ENCODE data around the gene ZNF892. TPM values are rescaled to one million over a fixed set of nuclear protein-coding genes. Genes with fewer than 3 reads are reported as not detected.

ZNF892 gene
- total and polyA plus RNA-seq, 2 of the 13 experiments (the other 11 are each of a cell fraction or from before 2014, with no cell fraction given): not detected

DNA sequence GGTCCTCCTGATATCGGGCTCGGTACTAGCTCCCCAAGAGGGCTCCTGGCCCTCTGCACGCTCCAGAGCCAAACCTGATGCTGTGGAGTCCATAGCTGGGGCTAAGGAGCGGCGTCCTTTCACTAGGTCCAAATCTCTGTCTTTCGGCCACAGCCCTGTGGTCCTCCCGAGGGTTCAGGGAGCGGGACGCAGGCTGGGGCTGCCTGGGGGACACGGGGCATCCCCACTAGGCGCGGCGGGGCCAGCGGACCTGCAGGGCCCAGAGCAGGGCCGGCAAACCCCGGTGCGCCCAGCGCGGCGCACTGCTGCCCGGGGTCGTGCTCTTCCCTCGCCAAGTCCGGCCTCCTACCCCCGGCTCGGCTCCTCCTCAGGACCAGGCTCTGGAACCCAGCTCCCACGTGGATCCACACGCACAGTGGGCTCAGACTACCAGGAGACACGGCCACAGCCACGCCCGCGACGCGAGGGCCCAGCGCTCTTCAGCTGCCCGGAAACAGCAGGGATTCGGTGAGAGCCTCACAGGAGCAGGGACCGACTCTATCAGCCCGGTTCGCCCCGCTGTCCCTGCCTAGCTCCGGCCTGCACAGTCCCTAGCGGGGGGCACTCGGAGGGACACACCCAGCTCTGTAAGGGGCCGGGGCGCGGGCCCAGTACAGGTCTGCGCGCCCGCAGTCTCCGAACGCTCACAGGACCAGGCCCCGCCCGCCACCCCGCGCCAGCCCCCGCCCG lies 48.3 kb upstream of the ZNF892 start (continued):
- TF ChIP-seq, protein P1, sequence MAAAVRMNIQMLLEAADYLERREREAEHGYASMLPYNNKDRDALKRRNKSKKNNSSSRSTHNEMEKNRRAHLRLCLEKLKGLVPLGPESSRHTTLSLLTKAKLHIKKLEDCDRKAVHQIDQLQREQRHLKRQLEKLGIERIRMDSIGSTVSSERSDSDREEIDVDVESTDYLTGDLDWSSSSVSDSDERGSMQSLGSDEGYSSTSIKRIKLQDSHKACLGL (CRISPR knock-in tag; IDR thresholded peaks at IDR 0.05): peak; percentile 64
- TF ChIP-seq ZNF737 (CRISPR knock-in tag; IDR thresholded peaks at IDR 0.05; ENCODE audit: borderline replicate concordance): no peak
- no peak for TF ChIP-seq ZNF776 (CRISPR knock-in tag; IDR thresholded peaks at IDR 0.05)
- TF ChIP-seq ZNF460 (CRISPR knock-in tag; IDR thresholded peaks at IDR 0.05; ENCODE audit: borderline replicate concordance): no peak
- TF ChIP-seq, protein P2, sequence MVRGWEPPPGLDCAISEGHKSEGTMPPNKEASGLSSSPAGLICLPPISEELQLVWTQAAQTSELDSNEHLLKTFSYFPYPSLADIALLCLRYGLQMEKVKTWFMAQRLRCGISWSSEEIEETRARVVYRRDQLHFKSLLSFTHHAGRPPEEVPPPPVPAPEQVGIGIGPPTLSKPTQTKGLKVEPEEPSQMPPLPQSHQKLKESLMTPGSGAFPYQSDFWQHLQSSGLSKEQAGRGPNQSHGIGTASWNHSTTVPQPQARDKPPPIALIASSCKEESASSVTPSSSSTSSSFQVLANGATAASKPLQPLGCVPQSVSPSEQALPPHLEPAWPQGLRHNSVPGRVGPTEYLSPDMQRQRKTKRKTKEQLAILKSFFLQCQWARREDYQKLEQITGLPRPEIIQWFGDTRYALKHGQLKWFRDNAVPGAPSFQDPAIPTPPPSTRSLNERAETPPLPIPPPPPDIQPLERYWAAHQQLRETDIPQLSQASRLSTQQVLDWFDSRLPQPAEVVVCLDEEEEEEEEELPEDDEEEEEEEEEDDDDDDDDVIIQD (CRISPR knock-in tag; IDR thresholded peaks at IDR 0.05; ENCODE audit: low read depth): no peak
- TF ChIP-seq RBM39 (IDR thresholded peaks at IDR 0.05; ENCODE audit: low read depth, low read length, poor library complexity, severe bottlenecking): no peak
- TF ChIP-seq, protein P3, sequence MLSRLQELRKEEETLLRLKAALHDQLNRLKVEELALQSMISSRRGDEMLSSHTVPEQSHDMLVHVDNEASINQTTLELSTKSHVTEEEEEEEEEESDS (CRISPR knock-in tag; IDR thresholded peaks at IDR 0.05; ENCODE audit: borderline replicate concordance): no peak

DNA sequence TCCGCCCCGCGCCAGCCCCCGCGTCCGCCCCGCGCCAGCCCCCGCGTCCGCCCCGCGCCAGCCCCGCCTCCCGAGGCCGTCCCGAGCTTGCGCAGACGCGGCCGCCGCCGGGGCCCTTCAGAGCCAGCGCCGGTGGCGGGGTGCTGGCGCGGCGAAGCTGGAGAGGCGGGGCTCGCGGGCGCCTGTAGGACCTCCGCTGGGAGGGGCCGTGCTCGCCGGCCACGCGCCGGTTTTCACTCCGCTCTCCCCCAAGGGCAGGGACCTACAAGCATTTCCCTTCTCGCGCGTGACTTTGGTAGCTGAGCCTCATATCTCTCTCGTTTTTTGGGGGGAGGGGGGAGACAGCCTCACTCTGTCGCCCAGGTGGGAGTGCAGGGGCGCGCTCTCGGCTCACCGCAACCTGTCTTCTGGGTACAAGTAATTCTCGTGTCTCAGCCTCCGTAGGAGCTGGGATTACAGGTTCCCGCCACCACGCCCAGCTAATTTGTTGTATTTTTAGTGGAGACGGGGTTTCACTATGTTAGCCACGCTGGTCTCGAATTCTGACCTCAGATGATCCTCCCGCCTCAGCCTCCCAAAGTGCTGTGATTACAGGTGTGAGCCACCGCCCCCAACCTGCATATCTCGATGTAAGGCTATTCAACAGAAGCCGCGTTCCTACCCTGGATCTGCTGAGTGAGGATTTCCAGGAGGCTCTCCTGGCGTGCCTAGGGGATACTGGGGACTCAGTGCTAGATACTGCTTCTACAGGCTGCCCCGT lies 47.5 kb upstream of the ZNF892 start, which contains the start of gene ZNF514:
Gene ZNF514 (minus strand): TSS at position 159 of the 760 bp plus-strand sequence. CDS start 6,595 bp downstream, outside the sequence.
- Histone ChIP-seq H3K36me3 (replicated peaks in 1 of 2; ENCODE audit: control insufficient read depth in 1 of 2, insufficient read depth in 2 of 2, low read length in 2 of 2) (0 out of 5 replicates have a peak, but pooled peaks cover 0 to 4% of the 10 kb centered on the region in 2 experiments), H3K4me3 (replicated peaks in 1 of 3; ENCODE audit: insufficient read depth in 1 of 3, low read depth in 2 of 3, low read length in 3 of 3) (peak within 1 kb of the TSS; percentile 62 to 89 (median 69)), H3K9me3 (ENCODE audit: low read length) (no peaks in the 10 kb centered on the region), H4K20me1 (ENCODE audit: insufficient read depth, low read length) (no peaks in the 10 kb centered on the region), H3K9ac (ENCODE audit: insufficient read depth, low read depth, low read length) (peak within 1 kb of the TSS; percentile 81), H3K27ac (ENCODE audit: extremely low read length, insufficient read depth, low read length) (peak within 1 kb of the TSS; percentile 43), H3K4me1 (ENCODE audit: insufficient read depth, low read length) (peaks cover 37% of the 10 kb centered on the region), H3K4me2 (ENCODE audit: low read depth, low read length) (peak within 1 kb of the TSS; percentile 94), H2AFZ (ENCODE audit: low read length) (peak within 1 kb of the TSS; percentile 16), H3K27me3 (ENCODE audit: control insufficient read depth in 1 of 2, insufficient read depth in 2 of 2, low read length in 2 of 2) (no peaks in the 10 kb centered on the region; a peak in 1 of 5 replicates), H3K79me2 (ENCODE audit: insufficient read depth, low read length) (peaks cover 7% of the 10 kb centered on the region)
- in situ Hi-C loops (cut with HindIII; ENCODE audit: extremely low pct_ligation_motif_present, low pct_unique_long_range_greater_than_20kb): no loop called here
- no TSS peak for BruUV-seq (replicated peaks)
- ChIA-PET CTCF (ENCODE audit: low intra/inter-chr PET ratio, low total read pairs) (no interaction called here), POLR2A (interaction anchor here (1.0 to 1.6 kb wide), 3 partner anchors 36 to 80 kb away, joined by 3 to 11 read pairs (median 4); partner anchors contain the start of gene MRPS5)
- FAIRE-seq: no peak
- peak; percentile 51 for DNase-seq (ENCODE audit: low spot score)
- 74% methylated on average over 22 of the region's 64 CpGs for WGBS (ENCODE audit: low lambda C conversion rate)
- ATAC-seq: peak; percentile 93
- intact Hi-C loops (cut with micrococcal nuclease; ENCODE audit: unreplicated experiment): no loop called here
- TF ChIP-seq ZNF577 (CRISPR knock-in tag; IDR thresholded peaks at IDR 0.05; ENCODE audit: borderline replicate concordance, low read depth) (no peak), ZNF781 (CRISPR knock-in tag; IDR thresholded peaks at IDR 0.05; ENCODE audit: borderline replicate concordance, not compliant biosample characterization) (no peak), ZSCAN20 (CRISPR knock-in tag; IDR thresholded peaks at IDR 0.05; ENCODE audit: borderline replicate concordance) (no peak), CHD2 (IDR thresholded peaks at IDR 0.05; ENCODE audit: low read depth, low read length) (no peak), ZNF230 (CRISPR knock-in tag; IDR thresholded peaks at IDR 0.05) (no peak), CEBPB (IDR thresholded peaks at IDR 0.05; ENCODE audit: borderline replicate concordance, low read depth, low read length) (no peak)
- TF ChIP-seq, protein P4, sequence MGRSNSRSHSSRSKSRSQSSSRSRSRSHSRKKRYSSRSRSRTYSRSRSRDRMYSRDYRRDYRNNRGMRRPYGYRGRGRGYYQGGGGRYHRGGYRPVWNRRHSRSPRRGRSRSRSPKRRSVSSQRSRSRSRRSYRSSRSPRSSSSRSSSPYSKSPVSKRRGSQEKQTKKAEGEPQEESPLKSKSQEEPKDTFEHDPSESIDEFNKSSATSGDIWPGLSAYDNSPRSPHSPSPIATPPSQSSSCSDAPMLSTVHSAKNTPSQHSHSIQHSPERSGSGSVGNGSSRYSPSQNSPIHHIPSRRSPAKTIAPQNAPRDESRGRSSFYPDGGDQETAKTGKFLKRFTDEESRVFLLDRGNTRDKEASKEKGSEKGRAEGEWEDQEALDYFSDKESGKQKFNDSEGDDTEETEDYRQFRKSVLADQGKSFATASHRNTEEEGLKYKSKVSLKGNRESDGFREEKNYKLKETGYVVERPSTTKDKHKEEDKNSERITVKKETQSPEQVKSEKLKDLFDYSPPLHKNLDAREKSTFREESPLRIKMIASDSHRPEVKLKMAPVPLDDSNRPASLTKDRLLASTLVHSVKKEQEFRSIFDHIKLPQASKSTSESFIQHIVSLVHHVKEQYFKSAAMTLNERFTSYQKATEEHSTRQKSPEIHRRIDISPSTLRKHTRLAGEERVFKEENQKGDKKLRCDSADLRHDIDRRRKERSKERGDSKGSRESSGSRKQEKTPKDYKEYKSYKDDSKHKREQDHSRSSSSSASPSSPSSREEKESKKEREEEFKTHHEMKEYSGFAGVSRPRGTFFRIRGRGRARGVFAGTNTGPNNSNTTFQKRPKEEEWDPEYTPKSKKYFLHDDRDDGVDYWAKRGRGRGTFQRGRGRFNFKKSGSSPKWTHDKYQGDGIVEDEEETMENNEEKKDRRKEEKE (IDR thresholded peaks at IDR 0.05): no peak
- TF ChIP-seq, protein P5, sequence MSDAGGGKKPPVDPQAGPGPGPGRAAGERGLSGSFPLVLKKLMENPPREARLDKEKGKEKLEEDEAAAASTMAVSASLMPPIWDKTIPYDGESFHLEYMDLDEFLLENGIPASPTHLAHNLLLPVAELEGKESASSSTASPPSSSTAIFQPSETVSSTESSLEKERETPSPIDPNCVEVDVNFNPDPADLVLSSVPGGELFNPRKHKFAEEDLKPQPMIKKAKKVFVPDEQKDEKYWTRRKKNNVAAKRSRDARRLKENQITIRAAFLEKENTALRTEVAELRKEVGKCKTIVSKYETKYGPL (CRISPR knock-in tag; IDR thresholded peaks at IDR 0.05): no peak
